Endothelial cell of umbilical vein (primary cell): ENCODE data around the gene LSP1. TPM values are rescaled to one million over a fixed set of nuclear protein-coding genes. Genes with fewer than 3 reads are reported as not detected.

Experiments used
- BruUV-seq: library from RNA; stranded (reverse); fragments of 400-500 nt; replicated peaks from 2 replicates; lab custom pipeline; 2021; lab: Mats Ljungman, UMichigan
- CTCF ChIA-PET: fragments of 300-600, 350-600 bp; sonication (Branson Sonifier 250); formaldehyde crosslinking; loops from one replicate; lab custom pipeline; 2021; ENCODE audit warnings: antibody characterized with exemption, inconsistent platforms; lab: Charles Lee
- POLR2A ChIA-PET: fragments of 300-600, 350-600 bp; sonication (Branson Sonifier 250); formaldehyde crosslinking; loops from one replicate; lab custom pipeline; 2021; ENCODE audit warnings: antibody characterized with exemption, inconsistent platforms; lab: Charles Lee
- DNase-seq: peaks from one replicate; pipeline ENCODE4 v3.0.0-alpha.2; 2011; ENCODE audit warnings: low read depth, low spot score
- FAIRE-seq: peaks from 2 replicates; lab custom pipeline; 2011; peaks lifted over from hg19 to GRCh38; lab: Jason Lieb, UNC
- H2AFZ ChIP-seq: 2 replicates; pipeline ENCODE4 v1.6.0; 2012; ENCODE audit warnings: low read depth, low read length, control low read depth, inconsistent platforms
- H3K27ac ChIP-seq: 2 replicates; pipeline ENCODE4 v1.5.1; 2011; ENCODE audit warnings: low read depth, mild to moderate bottlenecking, control low read depth, low read length, moderate library complexity; ENCODE audit not compliant: insufficient read depth
- H3K27me3 ChIP-seq, 2 experiments: 2 replicates each; pipeline versions ENCODE4 v1.6.0 to v1.6.1; 2011; ENCODE audit warnings: low read length in 2 of 2, mixed read lengths in 1 of 2; ENCODE audit not compliant: control insufficient read depth in 2 of 2, insufficient read depth in 2 of 2
- H3K36me3 ChIP-seq, 2 experiments: 2 replicates in 1 of 2; 3 replicates in 1 of 2; pipeline ENCODE4 v1.5.1; 2011; ENCODE audit warnings: low read length in 2 of 2, mild to moderate bottlenecking in 1 of 2, moderate library complexity in 1 of 2; ENCODE audit not compliant: control insufficient read depth in 2 of 2, insufficient read depth in 2 of 2; ENCODE audit errors: extremely low read depth in 1 of 2
- H3K4me1 ChIP-seq: 3 replicates; pipeline ENCODE4 v1.5.1; 2011; ENCODE audit warnings: mild to moderate bottlenecking, low read length; ENCODE audit not compliant: control insufficient read depth, insufficient read depth; ENCODE audit errors: extremely low read depth
- H3K4me2 ChIP-seq: 2 replicates; pipeline ENCODE4 v1.6.1; 2011; ENCODE audit warnings: low read length, control low read depth, mixed read lengths; ENCODE audit not compliant: insufficient read depth
- H3K4me3 ChIP-seq, 3 experiments: fragments of 200-600 bp in 1 of 3; sonication (generic), shearing (Covaris generic) in 1 of 3; replicated peaks in 1 of 3; 2 replicates each; pipeline ENCODE4 v1.5.1; 2011 to 2016; ENCODE audit warnings: control low read depth in 3 of 3, low read length in 3 of 3, mild to moderate bottlenecking in 2 of 3, inconsistent platforms in 1 of 3, low read depth in 1 of 3, moderate library complexity in 1 of 3; ENCODE audit not compliant: insufficient read depth in 1 of 3
- H3K79me2 ChIP-seq: 2 replicates; pipeline ENCODE4 v1.6.0; 2012; ENCODE audit warnings: low read length, inconsistent platforms; ENCODE audit not compliant: control insufficient read depth, insufficient read depth
- H3K9ac ChIP-seq: replicated peaks from 2 replicates; pipeline ENCODE3; 2011; ENCODE audit warnings: low read length, control low read depth; ENCODE audit not compliant: insufficient read depth; ENCODE audit errors: extremely low read depth
- H3K9me1 ChIP-seq: replicated peaks from 3 replicates; pipeline ENCODE4 v1.6.0; 2011; ENCODE audit warnings: mild to moderate bottlenecking, low read length; ENCODE audit not compliant: control insufficient read depth, insufficient read depth; ENCODE audit errors: extremely low read depth
- H3K9me3 ChIP-seq: replicated peaks from 2 replicates; pipeline ENCODE4 v1.5.1; 2012; ENCODE audit warnings: low read length, inconsistent platforms; ENCODE audit not compliant: control insufficient read depth, insufficient read depth
- H4K20me1 ChIP-seq: replicated peaks from 2 replicates; pipeline ENCODE3; 2011; ENCODE audit warnings: mild to moderate bottlenecking, low read length; ENCODE audit not compliant: control insufficient read depth, insufficient read depth; ENCODE audit errors: extremely low read depth
- EZH2 ChIP-seq: IDR thresholded peaks from 2 replicates; pipeline ENCODE4 v1.6.1; 2012; ENCODE audit warnings: borderline replicate concordance, low read depth, mild to moderate bottlenecking, moderate library complexity, low read length, inconsistent platforms; ENCODE audit not compliant: severe bottlenecking
- FOS ChIP-seq: IDR thresholded peaks from 2 replicates; pipeline ENCODE4 v1.6.1; 2011; ENCODE audit warnings: mild to moderate bottlenecking, low read length, moderate library complexity, borderline replicate concordance; ENCODE audit not compliant: insufficient read depth
- GATA2 ChIP-seq: IDR thresholded peaks from 2 replicates; pipeline ENCODE4 v1.7.0; 2011; ENCODE audit warnings: low read depth, mild to moderate bottlenecking, moderate library complexity, mixed read lengths, low read length; ENCODE audit not compliant: insufficient read length, insufficient read depth
- JUN ChIP-seq: IDR thresholded peaks from 2 replicates; pipeline ENCODE4 v1.6.1; 2011; ENCODE audit warnings: borderline replicate concordance, low read depth; ENCODE audit not compliant: insufficient read length, insufficient read depth
- MYC ChIP-seq: IDR thresholded peaks from one replicate; pipeline ENCODE4 v1.6.1; 2011; ENCODE audit warnings: mild to moderate bottlenecking, low read depth, low read length
- POLR2A ChIP-seq: IDR thresholded peaks from 2 replicates; pipeline ENCODE4 v1.6.1; 2012; ENCODE audit warnings: low read depth, mild to moderate bottlenecking, control low read depth, low read length
- POLR2AphosphoS5 ChIP-seq: IDR thresholded peaks from 2 replicates; pipeline ENCODE4 v1.6.1; 2012; ENCODE audit warnings: low read depth, mild to moderate bottlenecking, control low read depth, low read length, moderate library complexity; ENCODE audit not compliant: insufficient read depth
- dilution Hi-C: fragments of 300-500 bp; cut with MboI; formaldehyde crosslinking; loops from one replicate; pipeline ENCODE4 v1.15.0; 2019; ENCODE audit warnings: low sequenced_read_pairs; ENCODE audit not compliant: extremely low pct_ligation_motif_present
- intact Hi-C: fragments of 100-400 bp; cut with micrococcal nuclease; formaldehyde crosslinking; loops from one replicate; pipeline ENCODE4 v1.10.0; 2022
- polyA plus RNA-seq, 4 experiments: library from polyadenylated mRNA; depleted of rRNA in 3 of 4; stranded (reverse) in 3 of 4; unstranded in 1 of 4; fragments of >200 nt; gene quantifications; 2 replicates each; pipeline versions ENCODE4 v1.2.1 to v1.2.3, GENCODE V29; 2011 to 2012; ENCODE audit warnings: missing spikeins in 1 of 4
- total RNA-seq: library from RNA; stranded (reverse); gene quantifications from 2 replicates; pipeline ENCODE4 v1.2.3, GENCODE V29; 2021
- TF ChIP-seq, protein P1 (sequence below): IDR thresholded peaks from 2 replicates; pipeline ENCODE4 v1.6.1; 2011; ENCODE audit not compliant: insufficient read depth, insufficient read length
- TF ChIP-seq, protein P2 (sequence below), 2 donors: IDR thresholded peaks; 1 replicate in 1 of 2; 2 replicates in 1 of 2; pipeline ENCODE4 v1.5.1; 2011; ENCODE audit warnings: low read length in 2 of 2, mild to moderate bottlenecking in 2 of 2, moderate library complexity in 2 of 2, control low read depth in 1 of 2, inconsistent platforms in 1 of 2, low read depth in 1 of 2; ENCODE audit not compliant: insufficient read depth in 1 of 2; ENCODE audit errors: extremely low read depth in 1 of 2

The LSP1 gene
- total and polyA plus RNA-seq, 2 donors (not counting 3 experiments of a cell fraction or from before 2014, with no cell fraction given): not detected

DNA sequence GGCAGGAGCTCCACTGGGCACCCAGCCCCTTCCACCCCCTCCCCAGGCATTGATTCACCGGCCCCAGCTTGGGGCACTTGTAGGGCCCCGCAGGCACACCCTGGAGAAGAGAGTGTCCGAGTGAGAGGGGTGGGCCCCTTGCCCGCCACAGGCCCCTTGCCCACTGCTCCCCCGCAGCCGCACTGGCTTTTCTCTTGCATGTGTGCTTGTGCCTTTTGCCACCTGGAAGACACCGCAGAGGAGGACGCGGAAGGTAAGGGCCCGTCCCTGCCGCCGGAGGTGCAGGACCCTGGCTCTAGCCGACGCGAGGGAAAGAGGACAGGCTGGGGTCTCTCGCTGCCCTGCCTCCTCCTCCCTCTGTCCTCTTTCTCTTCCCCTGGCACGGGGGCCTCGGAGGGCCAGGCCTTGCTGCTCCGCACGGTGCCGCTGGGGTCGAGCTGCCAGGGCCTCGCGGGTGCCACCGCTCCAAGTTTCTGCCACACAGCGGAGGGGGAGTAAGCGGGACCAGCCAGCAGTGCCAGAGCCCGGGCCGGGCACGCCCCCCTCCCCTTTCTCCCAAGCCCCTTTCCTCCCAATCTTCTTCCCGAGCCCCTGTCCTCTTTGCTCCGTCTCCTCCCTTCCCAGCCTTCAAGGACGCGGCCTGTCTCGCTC lies 76.1 kb downstream of the LSP1 start:
- no peaks in the 10 kb centered on the region for H4K20me1 ChIP-seq
- H3K4me1 ChIP-seq: no peaks in the 10 kb centered on the region
- no peak for DNase-seq
- no peaks in the 10 kb centered on the region for H3K79me2 ChIP-seq
- no peak overlapping the region for H3K27ac ChIP-seq
- H3K9me3 ChIP-seq: no peaks in the 10 kb centered on the region
- no peak overlapping the region for H3K4me2 ChIP-seq
- CTCF ChIA-PET: no interaction called here
- H3K36me3 ChIP-seq: no peaks in the 10 kb centered on the region
- no TSS peak for BruUV-seq
- FAIRE-seq: no peak
- no peaks in the 10 kb centered on the region for H3K27me3 ChIP-seq
- POLR2A ChIA-PET: no interaction called here
- dilution Hi-C loops: no loop called here
- H3K9ac ChIP-seq: no peak overlapping the region
- H3K4me3 ChIP-seq: no peak overlapping the region
- intact Hi-C loops: no loop called here
- H3K9me1 ChIP-seq: no peaks in the 10 kb centered on the region
- TF ChIP-seq GATA2 (no peak), MYC (no peak), JUN (no peak), EZH2 (no peak), FOS (no peak), POLR2A (no peak), POLR2AphosphoS5 (no peak)
- TF ChIP-seq, protein P1, sequence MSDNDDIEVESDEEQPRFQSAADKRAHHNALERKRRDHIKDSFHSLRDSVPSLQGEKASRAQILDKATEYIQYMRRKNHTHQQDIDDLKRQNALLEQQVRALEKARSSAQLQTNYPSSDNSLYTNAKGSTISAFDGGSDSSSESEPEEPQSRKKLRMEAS: no peak
- TF ChIP-seq, protein P2, sequence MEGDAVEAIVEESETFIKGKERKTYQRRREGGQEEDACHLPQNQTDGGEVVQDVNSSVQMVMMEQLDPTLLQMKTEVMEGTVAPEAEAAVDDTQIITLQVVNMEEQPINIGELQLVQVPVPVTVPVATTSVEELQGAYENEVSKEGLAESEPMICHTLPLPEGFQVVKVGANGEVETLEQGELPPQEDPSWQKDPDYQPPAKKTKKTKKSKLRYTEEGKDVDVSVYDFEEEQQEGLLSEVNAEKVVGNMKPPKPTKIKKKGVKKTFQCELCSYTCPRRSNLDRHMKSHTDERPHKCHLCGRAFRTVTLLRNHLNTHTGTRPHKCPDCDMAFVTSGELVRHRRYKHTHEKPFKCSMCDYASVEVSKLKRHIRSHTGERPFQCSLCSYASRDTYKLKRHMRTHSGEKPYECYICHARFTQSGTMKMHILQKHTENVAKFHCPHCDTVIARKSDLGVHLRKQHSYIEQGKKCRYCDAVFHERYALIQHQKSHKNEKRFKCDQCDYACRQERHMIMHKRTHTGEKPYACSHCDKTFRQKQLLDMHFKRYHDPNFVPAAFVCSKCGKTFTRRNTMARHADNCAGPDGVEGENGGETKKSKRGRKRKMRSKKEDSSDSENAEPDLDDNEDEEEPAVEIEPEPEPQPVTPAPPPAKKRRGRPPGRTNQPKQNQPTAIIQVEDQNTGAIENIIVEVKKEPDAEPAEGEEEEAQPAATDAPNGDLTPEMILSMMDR (IDR thresholded peaks at IDR 0.05; ENCODE audit: extremely low read depth in 1 of 2, insufficient read depth in 1 of 2, low read depth in 1 of 2, low read length in 2 of 2): no peak
- H2AFZ ChIP-seq: no peak overlapping the region
